Measurements from ENCODE around the gene ENPP7. TPM values are rescaled to one million over a fixed set of nuclear protein-coding genes. Genes with fewer than 3 reads are reported as not detected.

Gene ENPP7
- total and polyA plus RNA-seq, 10 donors, result 0.34 to 0.85 (median 0.51) TPM; not detected in 5

- no peaks in the 10 kb centered on the region for H3K9me3 ChIP-seq
- H3K4me1 ChIP-seq, result peaks cover 0 to 3% (median 2%) of the 10 kb centered on the region in 6 donors
- no peak for DNase-seq
- no peaks in the 10 kb centered on the region for H3K36me3 ChIP-seq
- 53 to 74% (median 68%) methylated on average over 9 to 10 of the region's 10 CpGs for WGBS, 5 donors
- H3K27me3 ChIP-seq (replicated peaks in 1 of 7), result peaks cover 0 to 72% (median 0%) of the 10 kb centered on the region in 7 donors
- H3K27ac ChIP-seq, result no peak overlapping the region
- intact Hi-C loops (cut with DNase I; ENCODE audit: low total_unique reads), result no loop called here
- H3K4me3 ChIP-seq, result no peak overlapping the region
- TF ChIP-seq CTCF (IDR thresholded peaks at IDR 0.05 in 8 of 11, conservative IDR thresholded peaks at IDR 0.05 in 3 of 11) (no peak), POLR2A (IDR thresholded peaks at IDR 0.05) (no peak), POLR2AphosphoS5 (IDR thresholded peaks at IDR 0.05) (no peak)
Observed at GRCh38 chr17:79690466-79690865, 40.3 kb upstream of the ENPP7 start.

GRCh38 chr17:79690988-79691836 lies 39.5 kb upstream of the ENPP7 start:
- intact Hi-C loops (cut with DNase I; ENCODE audit: low total_unique reads), result no loop called here
- 76 to 86% (median 80%) methylated on average over 17 to 21 of the region's 21 CpGs for WGBS, 5 donors
- H3K36me3 ChIP-seq, result no peaks in the 10 kb centered on the region

GRCh38 chr17:79691931-79692330 lies 38.8 kb upstream of the ENPP7 start:
- no peak for DNase-seq
- H3K4me1 ChIP-seq, result peaks cover 0 to 16% (median 8%) of the 10 kb centered on the region in 6 donors
- no peak for TF ChIP-seq POLR2A (IDR thresholded peaks at IDR 0.05)
- TF ChIP-seq CTCF (IDR thresholded peaks at IDR 0.05 in 8 of 11, conservative IDR thresholded peaks at IDR 0.05 in 3 of 11), result no peak
- no peaks in the 10 kb centered on the region for H3K36me3 ChIP-seq
- intact Hi-C loops (cut with DNase I; ENCODE audit: low total_unique reads), result no loop called here
- WGBS, 5 donors, result 66 to 84% (median 76%) methylated on average over 9 of the region's 9 CpGs
- H3K27ac ChIP-seq, result no peak overlapping the region
- no peaks in the 10 kb centered on the region for H3K9me3 ChIP-seq
- peaks cover 0 to 72% (median 5%) of the 10 kb centered on the region in 7 donors for H3K27me3 ChIP-seq (replicated peaks in 1 of 7)
- no peak overlapping the region for H3K4me3 ChIP-seq

More at GRCh38 chr17:79690988-79691836, 39.5 kb upstream of the ENPP7 start:
- peaks cover 0 to 72% (median 0%) of the 10 kb centered on the region in 7 donors for H3K27me3 ChIP-seq (replicated peaks in 1 of 7)
- no peak overlapping the region for H3K4me3 ChIP-seq
- peaks cover 0 to 10% (median 7%) of the 10 kb centered on the region in 6 donors for H3K4me1 ChIP-seq
- H3K9me3 ChIP-seq, result no peaks in the 10 kb centered on the region
- H3K27ac ChIP-seq, result no peak overlapping the region
- TF ChIP-seq CTCF (IDR thresholded peaks at IDR 0.05 in 8 of 11, conservative IDR thresholded peaks at IDR 0.05 in 3 of 11), result no peak
- no peak for TF ChIP-seq POLR2AphosphoS5 (IDR thresholded peaks at IDR 0.05)
- TF ChIP-seq POLR2A (IDR thresholded peaks at IDR 0.05), result no peak
- no peak for DNase-seq

GRCh38 chr17:79693419-79693818 lies 37.3 kb upstream of the ENPP7 start:
- WGBS, 5 donors, result 55 to 78% (median 68%) methylated on average over 5 to 9 of the region's 9 CpGs
- H3K9me3 ChIP-seq, result no peaks in the 10 kb centered on the region
- intact Hi-C loops (cut with DNase I; ENCODE audit: low total_unique reads), result no loop called here
- H3K27me3 ChIP-seq (replicated peaks in 1 of 7), result peaks cover 0 to 79% (median 7%) of the 10 kb centered on the region in 7 donors
- no peak overlapping the region for H3K4me3 ChIP-seq
- TF ChIP-seq POLR2AphosphoS5 (IDR thresholded peaks at IDR 0.05), result no peak
- no peak for TF ChIP-seq CTCF (IDR thresholded peaks at IDR 0.05 in 8 of 11, conservative IDR thresholded peaks at IDR 0.05 in 3 of 11)
- TF ChIP-seq POLR2A (IDR thresholded peaks at IDR 0.05), result no peak
- H3K27ac ChIP-seq, result no peak overlapping the region
- H3K4me1 ChIP-seq, result peaks cover 0 to 16% (median 8%) of the 10 kb centered on the region in 6 donors
- no peaks in the 10 kb centered on the region for H3K36me3 ChIP-seq
- no peak for DNase-seq

All from spleen (tissue), 11 donors.